HG03457 (cell line): ENCODE data around the gene ZMIZ1.

ENCODE experiments used
- ATAC-seq: cut with Tn5 transposase; IDR thresholded peaks from one replicate; pipeline ENCODE4 v1.9.1; 2021; ENCODE audit warnings: moderate number of reproducible peaks; ENCODE audit not compliant: unreplicated experiment

ZMIZ1 gene

GRCh38 chr10:79184657-79185056, 115.9 kb downstream of the ZMIZ1 start:
- no peak for ATAC-seq

- ATAC-seq = no peak
Observed at GRCh38 chr10:79185067-79185774, 116.5 kb downstream of the ZMIZ1 start.

- ATAC-seq = no peak
Observed at GRCh38 chr10:79185796-79186374, 117.1 kb downstream of the ZMIZ1 start.

DNA sequence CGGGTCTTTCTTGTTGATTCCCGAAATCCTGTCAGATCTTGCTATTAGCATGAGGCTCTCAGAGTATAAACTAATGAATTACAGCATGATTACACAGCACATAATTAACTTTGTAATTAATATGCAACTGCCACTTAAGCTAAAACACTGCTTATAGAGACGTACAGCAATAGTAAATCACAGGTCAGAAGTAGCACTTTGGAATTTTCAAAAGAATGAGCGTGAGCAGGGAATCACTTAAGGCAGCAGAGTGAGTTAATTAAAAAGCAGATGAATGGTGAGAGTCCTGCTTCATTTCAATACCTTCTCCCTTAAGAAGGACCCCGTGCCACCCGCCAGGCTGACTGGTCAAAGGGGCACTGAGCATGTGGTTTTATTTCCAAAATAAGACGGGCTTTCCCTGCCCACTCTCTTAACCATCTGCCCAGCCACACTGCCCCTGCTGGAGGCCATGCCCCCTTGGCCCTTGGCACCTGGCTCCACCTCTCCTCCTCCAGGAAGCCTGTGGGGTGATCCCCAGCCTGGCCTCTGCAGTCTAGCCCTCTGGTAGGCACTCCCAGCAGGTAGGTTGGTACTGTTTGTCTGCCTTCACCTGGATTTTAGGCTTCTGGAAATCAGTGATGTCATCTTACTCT, 117.8 kb downstream of the ZMIZ1 start:
- ATAC-seq = no peak

- ATAC-seq = no peak
Observed at GRCh38 chr10:79187121-79187940, 118.6 kb downstream of the ZMIZ1 start.

- no peak for ATAC-seq
Observed at GRCh38 chr10:79188154-79188965, 119.6 kb downstream of the ZMIZ1 start.

- ATAC-seq = no peak
Observed at GRCh38 chr10:79189181-79189580, 120.4 kb downstream of the ZMIZ1 start.

GRCh38 chr10:79189853-79190435, 121.2 kb downstream of the ZMIZ1 start:
- ATAC-seq = no peak

DNA sequence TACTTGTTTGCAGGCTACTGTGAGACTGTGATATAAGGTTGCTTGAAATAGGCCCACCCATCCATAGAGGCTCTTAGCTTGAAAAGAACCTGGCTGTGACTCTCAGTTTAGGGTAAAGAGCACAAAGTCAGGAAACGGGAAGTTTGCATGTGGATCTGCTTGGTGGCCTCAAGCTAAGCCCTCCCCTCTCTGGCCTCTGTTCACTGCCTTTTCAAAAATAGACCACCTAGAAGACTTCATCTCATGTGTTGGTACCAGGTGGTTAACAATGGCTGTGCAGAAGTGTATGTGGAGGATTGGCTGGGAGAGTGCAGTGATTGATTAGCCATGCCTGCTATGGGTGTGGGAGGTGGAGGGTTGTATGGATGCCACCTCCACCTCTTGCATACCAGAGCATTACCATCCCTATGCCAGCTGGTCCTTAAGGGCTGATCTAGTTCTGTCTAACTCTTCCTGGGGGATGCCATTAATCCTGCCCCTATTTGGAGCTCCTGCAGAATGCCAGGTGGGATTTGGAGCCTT, 122.0 kb downstream of the ZMIZ1 start:
- no peak for ATAC-seq

DNA sequence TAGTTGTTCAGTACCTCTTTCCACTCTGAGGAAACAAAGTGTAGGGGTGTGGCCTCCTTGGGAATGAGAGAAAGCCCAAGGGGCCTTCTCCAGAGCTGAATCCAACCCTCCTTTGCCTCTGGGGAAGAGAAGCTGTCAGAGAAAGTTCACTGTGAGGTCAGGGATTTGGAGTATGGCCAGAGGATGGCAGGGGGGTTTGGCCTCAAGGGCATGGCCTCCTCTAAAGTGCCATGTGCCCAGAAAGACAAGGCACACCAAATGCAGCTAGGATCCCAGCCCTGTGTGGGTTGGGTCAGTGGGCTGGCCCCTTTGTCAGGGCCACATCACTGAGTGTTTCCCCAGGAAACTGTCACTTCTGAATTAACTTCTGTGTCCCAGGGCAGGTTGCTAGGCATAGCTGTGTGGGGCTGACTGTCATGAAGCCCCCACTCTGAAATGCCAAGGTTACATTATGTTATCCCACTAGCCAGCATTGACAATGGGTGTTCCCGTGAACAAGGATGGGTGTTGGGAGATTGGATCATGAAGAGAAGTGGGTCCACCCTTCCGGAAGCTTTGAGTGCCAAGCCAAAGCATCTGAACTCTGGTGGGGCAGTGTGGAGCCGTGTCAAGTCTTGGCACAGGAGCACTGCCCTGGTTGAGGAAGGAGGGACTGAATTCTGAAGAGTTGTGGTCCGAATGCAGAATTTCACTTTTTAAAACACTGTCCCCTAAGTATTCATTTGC, 123.3 kb downstream of the ZMIZ1 start:
- ATAC-seq = no peak

- ATAC-seq = no peak
Observed at GRCh38 chr10:79192677-79193003, 123.9 kb downstream of the ZMIZ1 start.

DNA sequence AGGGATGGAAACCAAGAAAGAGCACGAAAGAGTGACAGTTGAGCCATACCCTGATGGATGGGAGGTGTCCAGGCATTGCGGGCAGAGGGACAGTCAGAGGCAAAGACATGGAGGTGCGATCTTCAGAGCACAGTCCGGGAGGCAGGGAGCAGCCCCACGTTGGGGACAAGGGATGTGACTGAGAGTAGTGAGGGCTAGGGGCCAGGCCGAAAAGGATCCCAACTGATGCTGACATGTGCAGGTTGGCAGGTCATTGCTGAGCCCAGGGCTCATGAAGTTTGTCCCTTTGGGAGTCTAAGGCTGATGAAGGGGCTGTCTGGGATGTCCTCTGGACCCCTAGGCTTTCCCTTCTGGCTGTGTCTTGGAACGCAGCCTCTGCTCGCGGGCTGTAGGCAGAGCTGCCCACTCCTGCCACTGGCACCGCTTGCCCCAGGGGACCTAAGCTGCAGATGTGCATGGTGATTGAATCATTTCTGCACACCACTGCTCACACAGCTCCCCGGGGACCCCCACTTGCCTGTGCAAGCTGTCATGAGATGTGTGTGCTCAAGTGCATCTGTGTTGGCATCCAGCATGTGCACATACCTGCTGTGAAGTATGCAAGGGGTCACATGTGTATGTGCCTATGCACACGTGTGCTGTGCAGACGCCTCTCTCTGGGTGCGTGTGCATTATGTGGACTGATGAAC, 125.1 kb downstream of the ZMIZ1 start:
- no peak for ATAC-seq

GRCh38 chr10:79195091-79195923, 126.5 kb downstream of the ZMIZ1 start:
- peak; percentile 71 for ATAC-seq

GRCh38 chr10:79196470-79197461, 128.0 kb downstream of the ZMIZ1 start:
- ATAC-seq = no peak

DNA sequence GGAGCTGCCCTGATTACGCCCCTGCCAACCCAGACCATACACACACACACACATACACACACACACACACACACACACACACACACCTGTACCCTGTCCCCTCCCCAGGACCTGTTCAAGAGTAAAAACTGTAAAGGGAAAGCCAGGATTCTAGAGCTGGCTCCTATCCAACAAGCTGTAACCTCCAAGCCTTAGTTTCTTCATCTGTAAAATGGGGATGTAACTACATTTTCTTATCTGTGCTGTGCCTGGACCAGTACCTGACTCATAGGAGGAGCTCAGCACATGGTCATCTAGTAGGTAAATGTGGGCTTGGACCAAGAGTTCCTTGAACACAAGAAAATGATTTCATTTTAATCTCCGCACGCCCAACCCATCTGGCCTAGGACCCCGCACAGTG, 128.8 kb downstream of the ZMIZ1 start:
- no peak for ATAC-seq

DNA sequence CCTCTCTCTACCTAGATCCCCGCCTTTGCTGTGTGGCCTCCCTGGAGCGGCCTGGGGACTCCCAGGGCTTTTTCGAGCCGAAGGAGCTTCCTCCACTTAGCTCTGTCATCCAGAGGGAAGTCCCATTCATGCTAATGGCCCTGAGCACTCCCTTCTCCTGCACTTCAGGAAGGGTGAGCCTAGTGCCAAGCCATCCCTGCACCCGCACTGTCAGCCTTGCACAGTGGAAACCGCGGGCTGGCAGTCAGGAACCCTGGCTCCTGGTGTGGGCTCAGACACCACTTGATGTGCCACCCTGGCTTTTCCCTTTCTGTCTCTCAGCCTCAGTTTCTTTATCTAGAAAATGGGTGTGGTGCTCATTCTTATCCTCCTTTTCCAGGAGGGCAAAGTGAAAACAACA, 131.6 kb downstream of the ZMIZ1 start:
- ATAC-seq = no peak

DNA sequence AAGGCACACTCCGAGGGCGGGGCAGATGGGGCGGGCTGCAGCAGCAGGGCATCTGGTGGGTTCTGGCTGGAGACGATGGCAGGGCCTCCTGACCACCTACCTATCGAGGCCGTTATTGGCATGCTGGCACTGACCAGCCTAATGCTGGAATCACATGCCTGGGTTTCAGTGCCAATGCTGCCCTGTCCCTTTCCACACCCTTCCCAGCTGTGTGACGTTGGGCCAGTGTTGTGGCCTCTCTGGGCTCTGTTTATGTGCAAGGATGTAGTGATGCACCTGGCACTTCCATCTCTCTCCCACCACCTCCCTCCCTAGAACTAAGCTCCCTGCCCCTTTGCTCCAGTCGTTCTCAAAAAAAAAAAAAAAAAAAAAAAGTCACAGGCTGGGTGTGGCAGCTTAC, 132.9 kb downstream of the ZMIZ1 start:
- no peak for ATAC-seq
